ENCODE results near the gene RPL35. TPM values are rescaled to one million over a fixed set of nuclear protein-coding genes. Genes with fewer than 3 reads are reported as not detected.

RPL35 gene
- total RNA-seq, 4 donors from 2014 or later = 1,231 to 2,313 (median 2,047) TPM

DNA sequence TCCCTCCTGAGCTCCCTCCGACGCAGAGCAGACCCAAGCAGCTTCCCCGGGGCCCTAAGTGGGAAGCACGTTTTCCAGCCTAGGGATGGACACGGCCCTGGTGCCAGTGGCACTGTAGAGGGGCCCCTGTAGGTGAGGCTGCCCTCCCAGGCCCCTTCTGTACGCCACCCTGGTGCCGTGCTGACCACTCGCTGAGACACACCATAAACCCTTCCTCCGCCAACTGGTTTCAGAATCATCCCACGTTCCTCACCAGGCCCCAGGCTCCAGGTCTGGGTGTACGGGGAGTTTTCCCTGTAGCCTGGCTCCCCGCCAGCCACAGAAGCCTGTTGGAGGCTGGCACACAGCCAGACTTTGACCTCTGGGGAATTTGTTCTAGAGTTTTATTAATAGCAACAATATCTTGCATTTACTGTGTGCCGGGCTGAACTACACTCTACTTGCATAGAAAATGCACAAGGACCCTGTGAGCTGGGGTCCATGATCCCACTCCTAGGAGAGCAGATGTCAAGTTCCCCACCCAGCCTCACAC lies 26.7 kb downstream of the RPL35 start:
- intact Hi-C loops (cut with DNase I) = loop anchor here (5.0 kb wide), 1 partner anchor 58 kb away; the partner anchor contains the start of gene OLFML2A
- Histone ChIP-seq H3K4me3 (replicated peaks in 1 of 3) (no peak overlapping the region), H3K36me3 (no peaks in the 10 kb centered on the region), H3K4me1 (peaks cover 13 to 38% of the 10 kb centered on the region in 2 donors), H3K27ac (peak overlapping the region; percentile 32 to 87 (median 60)), H3K9me3 (no peaks in the 10 kb centered on the region), H3K27me3 (no peaks in the 10 kb centered on the region)
- 19 to 21% methylated on average over 6 to 12 of the region's 13 CpGs for WGBS, 2 donors
- peak; percentile 95 to 97 for DNase-seq
- TF ChIP-seq, protein P1, sequence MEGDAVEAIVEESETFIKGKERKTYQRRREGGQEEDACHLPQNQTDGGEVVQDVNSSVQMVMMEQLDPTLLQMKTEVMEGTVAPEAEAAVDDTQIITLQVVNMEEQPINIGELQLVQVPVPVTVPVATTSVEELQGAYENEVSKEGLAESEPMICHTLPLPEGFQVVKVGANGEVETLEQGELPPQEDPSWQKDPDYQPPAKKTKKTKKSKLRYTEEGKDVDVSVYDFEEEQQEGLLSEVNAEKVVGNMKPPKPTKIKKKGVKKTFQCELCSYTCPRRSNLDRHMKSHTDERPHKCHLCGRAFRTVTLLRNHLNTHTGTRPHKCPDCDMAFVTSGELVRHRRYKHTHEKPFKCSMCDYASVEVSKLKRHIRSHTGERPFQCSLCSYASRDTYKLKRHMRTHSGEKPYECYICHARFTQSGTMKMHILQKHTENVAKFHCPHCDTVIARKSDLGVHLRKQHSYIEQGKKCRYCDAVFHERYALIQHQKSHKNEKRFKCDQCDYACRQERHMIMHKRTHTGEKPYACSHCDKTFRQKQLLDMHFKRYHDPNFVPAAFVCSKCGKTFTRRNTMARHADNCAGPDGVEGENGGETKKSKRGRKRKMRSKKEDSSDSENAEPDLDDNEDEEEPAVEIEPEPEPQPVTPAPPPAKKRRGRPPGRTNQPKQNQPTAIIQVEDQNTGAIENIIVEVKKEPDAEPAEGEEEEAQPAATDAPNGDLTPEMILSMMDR (IDR thresholded peaks at IDR 0.05) = no peak
- no peak for TF ChIP-seq POLR2A (IDR thresholded peaks at IDR 0.05)

DNA sequence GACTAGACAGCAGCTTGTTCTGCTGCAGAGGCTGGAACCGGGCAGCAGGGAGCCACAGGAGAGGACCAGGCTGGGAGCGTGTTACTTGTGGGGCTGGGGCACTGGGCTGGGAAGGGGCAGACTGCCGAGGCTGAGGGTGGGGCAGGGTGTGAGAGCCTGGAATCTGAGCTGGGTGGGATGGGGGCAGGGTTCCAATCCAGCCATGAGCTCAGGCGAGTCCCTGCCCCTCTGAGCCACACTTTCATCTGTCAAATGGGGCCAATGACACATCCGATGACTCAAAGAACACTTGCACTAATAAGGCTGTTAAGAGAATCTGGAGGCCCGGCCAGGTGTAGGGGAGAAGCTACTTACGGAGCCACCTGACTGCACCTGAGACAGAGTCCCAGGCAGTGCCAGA lies 27.2 kb downstream of the RPL35 start:
- Histone ChIP-seq H3K27ac (peak overlapping the region; percentile 32 to 87 (median 60)), H3K4me1 (peaks cover 13 to 38% of the 10 kb centered on the region in 2 donors), H3K9me3 (no peaks in the 10 kb centered on the region), H3K36me3 (no peaks in the 10 kb centered on the region), H3K27me3 (no peaks in the 10 kb centered on the region), H3K4me3 (replicated peaks in 1 of 3) (no peak overlapping the region)
- WGBS, 2 donors = 62 to 72% methylated on average over 7 of the region's 7 CpGs
- intact Hi-C loops (cut with DNase I) = no loop called here
- TF ChIP-seq, protein P1 (IDR thresholded peaks at IDR 0.05) = no peak
- TF ChIP-seq POLR2A (IDR thresholded peaks at IDR 0.05) = no peak
- DNase-seq = peak in 1 of 2 donors; percentile 36

GRCh38 chr9:124831642-124832364 lies 30.0 kb downstream of the RPL35 start:
- H3K27me3 ChIP-seq = no peaks in the 10 kb centered on the region
- 77 to 78% methylated on average over 9 of the region's 9 CpGs for WGBS, 2 donors
- H3K36me3 ChIP-seq = no peaks in the 10 kb centered on the region
- H3K4me3 ChIP-seq (replicated peaks in 1 of 3) = no peak overlapping the region
- no peak for TF ChIP-seq POLR2A (IDR thresholded peaks at IDR 0.05)
- H3K9me3 ChIP-seq = no peaks in the 10 kb centered on the region
- H3K27ac ChIP-seq = peak overlapping the region in 2 of 3 donors; percentile 21 to 31
- intact Hi-C loops (cut with DNase I) = no loop called here
- DNase-seq = no peak
- H3K4me1 ChIP-seq = peaks cover 13 to 38% of the 10 kb centered on the region in 2 donors

DNA sequence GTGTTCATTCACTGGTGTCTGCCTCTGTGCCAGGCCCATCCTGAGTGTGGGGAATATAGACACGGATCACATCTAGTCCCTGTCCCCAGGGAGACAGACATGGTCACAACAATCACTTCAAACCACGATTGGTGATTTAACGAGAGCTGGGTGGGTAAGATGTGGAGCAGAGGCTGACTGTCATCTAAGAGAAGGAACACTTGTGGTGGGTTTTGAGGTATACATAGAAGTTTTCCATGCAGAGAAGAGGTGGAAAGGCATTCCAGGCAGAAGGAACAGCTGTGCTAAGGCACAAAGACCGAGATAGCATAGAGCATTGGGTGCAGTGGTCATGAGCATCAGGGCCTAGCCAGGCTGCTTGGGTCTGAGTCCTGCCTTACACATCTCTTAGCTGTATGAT lies 31.2 kb downstream of the RPL35 start:
- Histone ChIP-seq H3K27me3 (no peaks in the 10 kb centered on the region), H3K4me1 (peaks cover 13 to 33% of the 10 kb centered on the region in 2 donors), H3K9me3 (no peaks in the 10 kb centered on the region), H3K4me3 (replicated peaks in 1 of 3) (no peak overlapping the region), H3K27ac (no peak overlapping the region), H3K36me3 (no peaks in the 10 kb centered on the region)
- no peak for TF ChIP-seq POLR2A (IDR thresholded peaks at IDR 0.05)
- TF ChIP-seq, protein P1 (IDR thresholded peaks at IDR 0.05) = no peak
- intact Hi-C loops (cut with DNase I) = no loop called here
- WGBS, 2 donors = 68 to 72% methylated on average over 4 of the region's 4 CpGs
- no peak for DNase-seq

- no peaks in the 10 kb centered on the region for H3K27me3 ChIP-seq
- TF ChIP-seq, protein P1 (IDR thresholded peaks at IDR 0.05) = no peak
- TF ChIP-seq POLR2A (IDR thresholded peaks at IDR 0.05) = no peak
- no peaks in the 10 kb centered on the region for H3K36me3 ChIP-seq
- WGBS, 2 donors = 43 to 47% methylated on average over 5 of the region's 5 CpGs
- intact Hi-C loops (cut with DNase I) = no loop called here
- no peaks in the 10 kb centered on the region for H3K9me3 ChIP-seq
- no peak overlapping the region for H3K4me3 ChIP-seq (replicated peaks in 1 of 3)
- H3K27ac ChIP-seq = no peak overlapping the region
- H3K4me1 ChIP-seq = peaks cover under 1 to 20% of the 10 kb centered on the region in 2 donors
- DNase-seq = no peak
Measured at GRCh38 chr9:124829334-124829669, 32.5 kb downstream of the RPL35 start.
